Neuronal stem cell (in vitro differentiated cells): Measurements from ENCODE around the gene SLC19A1.
A peak's percentile ranks its signal among the peaks of the same experiment; 100 is the strongest.

Experiments
- DNase-seq: peaks from one replicate; pipeline ENCODE4 v3.0.0-alpha.2; 2013; ENCODE audit warnings: low spot score
- H2AFZ ChIP-seq: one replicate; pipeline ENCODE4 v1.6.1; 2013; ENCODE audit warnings: mild to moderate bottlenecking, low read length, inconsistent platforms
- H2AK5ac ChIP-seq: 2 replicates; pipeline ENCODE4 v1.6.1; 2013; ENCODE audit warnings: low read depth, mild to moderate bottlenecking, inconsistent platforms, low read length, moderate library complexity, mixed read lengths
- H2BK120ac ChIP-seq: 2 replicates; pipeline ENCODE4 v1.6.1; 2013; ENCODE audit warnings: low read depth, mild to moderate bottlenecking, inconsistent platforms, low read length, moderate library complexity, mixed read lengths
- H2BK12ac ChIP-seq: one replicate; pipeline ENCODE4 v1.6.1; 2013; ENCODE audit warnings: low read length, inconsistent platforms
- H2BK15ac ChIP-seq: 2 replicates; pipeline ENCODE4 v1.6.1; 2013; ENCODE audit warnings: mild to moderate bottlenecking, low read length, inconsistent platforms, mixed read lengths
- H2BK5ac ChIP-seq: one replicate; pipeline ENCODE4 v1.6.1; 2013; ENCODE audit warnings: inconsistent platforms, mild to moderate bottlenecking, low read length, moderate library complexity
- H3K14ac ChIP-seq: one replicate; pipeline ENCODE4 v1.6.1; 2013; ENCODE audit warnings: low read length, inconsistent platforms
- H3K18ac ChIP-seq: 2 replicates; pipeline ENCODE4 v1.6.1; 2013; ENCODE audit warnings: low read length, inconsistent platforms
- H3K23ac ChIP-seq: 2 replicates; pipeline ENCODE4 v1.6.1; 2013; ENCODE audit warnings: low read depth, mild to moderate bottlenecking, mixed read lengths, low read length, inconsistent platforms; ENCODE audit not compliant: poor library complexity
- H3K27ac ChIP-seq: replicated peaks from 3 replicates; pipeline ENCODE4 v1.5.1; 2013; ENCODE audit warnings: low read length, inconsistent platforms
- H3K27me3 ChIP-seq, 3 experiments: 2 replicates each; pipeline ENCODE4 v1.6.1; 2013; ENCODE audit warnings: low read length in 3 of 3, mild to moderate bottlenecking in 2 of 3, inconsistent platforms in 1 of 3, low read depth in 1 of 3, mixed read lengths in 1 of 3, moderate library complexity in 1 of 3; ENCODE audit not compliant: control insufficient read depth in 3 of 3, insufficient read depth in 3 of 3
- H3K36me3 ChIP-seq, 2 donors: replicated peaks in 1 of 2; 2 replicates each; pipeline ENCODE4 v1.6.1; 2013; ENCODE audit warnings: low read length in 2 of 2; ENCODE audit not compliant: control insufficient read depth in 2 of 2, insufficient read depth in 2 of 2
- H3K4ac ChIP-seq: 2 replicates; pipeline ENCODE4 v1.6.1; 2013; ENCODE audit warnings: inconsistent platforms, mild to moderate bottlenecking, low read length, moderate library complexity
- H3K4me1 ChIP-seq, 2 donors: 1 replicate in 1 of 2; 2 replicates in 1 of 2; pipeline ENCODE4 v1.6.1; 2013; ENCODE audit warnings: low read length in 2 of 2, low read depth in 1 of 2; ENCODE audit not compliant: control insufficient read depth in 2 of 2, insufficient read depth in 1 of 2
- H3K4me2 ChIP-seq: one replicate; pipeline ENCODE4 v1.6.1; 2013; ENCODE audit warnings: mild to moderate bottlenecking, low read length, inconsistent platforms; ENCODE audit not compliant: insufficient read depth, poor library complexity, severe bottlenecking
- H3K4me3 ChIP-seq, 2 donors: 2 replicates each; pipeline ENCODE4 v1.5.1; 2013; ENCODE audit warnings: low read length in 2 of 2, mild to moderate bottlenecking in 2 of 2, inconsistent platforms in 1 of 2, moderate library complexity in 1 of 2
- H3K79me1 ChIP-seq: one replicate; pipeline ENCODE4 v1.6.1; 2013; ENCODE audit warnings: low read depth, mild to moderate bottlenecking, inconsistent platforms, low read length, moderate library complexity
- H3K9ac ChIP-seq: one replicate; pipeline ENCODE4 v1.6.1; 2013; ENCODE audit warnings: mild to moderate bottlenecking, low read depth, low read length, inconsistent platforms; ENCODE audit not compliant: poor library complexity
- H3K9me3 ChIP-seq, 2 donors: replicated peaks in 1 of 2; 2 replicates each; pipeline versions ENCODE3 to v1.6.1; 2013; ENCODE audit warnings: low read length in 2 of 2, mild to moderate bottlenecking in 2 of 2, inconsistent platforms in 1 of 2, low read depth in 1 of 2, mixed read lengths in 1 of 2, moderate library complexity in 1 of 2; ENCODE audit not compliant: control insufficient read depth in 2 of 2, insufficient read depth in 1 of 2
- H4K8ac ChIP-seq: one replicate; pipeline ENCODE4 v1.6.1; 2013; ENCODE audit warnings: low read depth, mild to moderate bottlenecking, inconsistent platforms, low read length, moderate library complexity
- H4K91ac ChIP-seq: one replicate; pipeline ENCODE4 v1.6.1; 2013; ENCODE audit warnings: low read length, low read depth, mild to moderate bottlenecking, inconsistent platforms; ENCODE audit not compliant: poor library complexity
- WGBS, 2 donors: extraction: QIAGEN DNeasy Blood & Tissue Kit; methylation state at CpG; one replicate each; pipeline ENCODE4 v1.1.7; 2013; ENCODE audit warnings: missing lambda C conversion rate in 2 of 2, mixed read lengths in 1 of 2; ENCODE audit not compliant: insufficient read length in 2 of 2, insufficient replicate concordance in 1 of 2; ENCODE audit errors: extremely low coverage in 2 of 2; 5-methylcytosine and 5-hydroxymethylcytosine counted together

SLC19A1 gene

GRCh38 chr21:45581322-45581712 lies 39.1 kb upstream of the SLC19A1 start:
- H3K27ac ChIP-seq: no peak overlapping the region
- H2AFZ ChIP-seq: no peak overlapping the region
- no peak overlapping the region for H3K4me2 ChIP-seq
- no peak overlapping the region for H3K23ac ChIP-seq
- H2BK15ac ChIP-seq: no peak overlapping the region
- H3K4ac ChIP-seq: no peak overlapping the region
- no peak overlapping the region for H4K91ac ChIP-seq
- no peak overlapping the region for H3K18ac ChIP-seq
- H3K27me3 ChIP-seq: peaks cover 0 to 9% (median 0%) of the 10 kb centered on the region in 3 experiments
- H3K36me3 ChIP-seq: no peaks in the 10 kb centered on the region
- no peak overlapping the region for H3K14ac ChIP-seq
- WGBS, 2 donors: no CpG with 5 or more reads among the region's 13 CpGs
- H2BK5ac ChIP-seq: no peak overlapping the region
- H3K9me3 ChIP-seq: peaks cover 11 to 13% of the 10 kb centered on the region in 2 donors
- no peak overlapping the region for H2BK120ac ChIP-seq
- H3K4me3 ChIP-seq: no peak overlapping the region
- no peak overlapping the region for H2BK12ac ChIP-seq
- no peak overlapping the region for H2AK5ac ChIP-seq
- H3K4me1 ChIP-seq: no peaks in the 10 kb centered on the region
- H4K8ac ChIP-seq: no peak overlapping the region
- H3K79me1 ChIP-seq: no peaks in the 10 kb centered on the region
- DNase-seq: no peak
- H3K9ac ChIP-seq: no peak overlapping the region

GRCh38 chr21:45580576-45581321 lies 38.5 kb upstream of the SLC19A1 start:
- Histone ChIP-seq H2AK5ac (peak overlapping the region; percentile 65), H3K79me1 (no peaks in the 10 kb centered on the region), H4K91ac (no peak overlapping the region), H2AFZ (no peak overlapping the region), H3K9ac (no peak overlapping the region), H3K23ac (peak overlapping the region; percentile 47), H3K9me3 (peaks cover 6 to 8% of the 10 kb centered on the region in 2 donors), H2BK15ac (no peak overlapping the region), H3K4me2 (no peak overlapping the region), H2BK12ac (no peak overlapping the region), H3K27me3 (peaks cover 0 to 14% (median 0%) of the 10 kb centered on the region in 3 experiments), H3K4me3 (no peak overlapping the region), H3K27ac (no peak overlapping the region), H3K18ac (peak overlapping the region; percentile 78), H4K8ac (no peak overlapping the region), H2BK5ac (peak overlapping the region; percentile 16), H3K4me1 (no peaks in the 10 kb centered on the region), H3K4ac (no peak overlapping the region), H3K14ac (no peak overlapping the region), H3K36me3 (no peaks in the 10 kb centered on the region), H2BK120ac (no peak overlapping the region)
- DNase-seq: no peak
- WGBS, 2 donors: no CpG with 5 or more reads among the region's 33 CpGs

DNA sequence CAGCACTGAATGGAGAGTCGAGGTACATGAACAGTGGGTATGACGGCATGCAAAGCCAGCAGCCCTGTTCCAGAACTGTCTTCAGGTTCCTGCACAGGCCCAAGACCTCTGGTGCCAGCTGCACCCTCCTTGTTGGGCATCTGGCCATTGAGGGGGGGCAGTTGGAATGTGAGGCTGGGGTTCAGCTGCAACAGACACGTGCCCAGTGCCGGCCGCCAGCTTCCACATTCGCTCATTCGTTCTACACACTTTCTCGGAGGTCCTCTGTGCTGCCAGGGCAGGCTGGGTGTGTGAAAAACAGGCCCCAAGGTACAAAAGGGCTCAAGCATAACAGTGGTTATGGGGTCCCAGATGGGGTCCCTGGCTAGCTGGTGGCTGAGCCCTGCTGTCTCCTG lies 37.9 kb upstream of the SLC19A1 start:
- no peak overlapping the region for H3K9ac ChIP-seq
- no peak overlapping the region for H3K4me2 ChIP-seq
- H2BK12ac ChIP-seq: no peak overlapping the region
- H3K4me3 ChIP-seq: no peak overlapping the region
- no peak overlapping the region for H4K91ac ChIP-seq
- peak overlapping the region; percentile 80 for H2BK15ac ChIP-seq
- no peaks in the 10 kb centered on the region for H3K36me3 ChIP-seq
- no peak overlapping the region for H3K4ac ChIP-seq
- peak overlapping the region; percentile 65 for H2AK5ac ChIP-seq
- peak overlapping the region; percentile 66 for H3K18ac ChIP-seq
- no peak overlapping the region for H3K14ac ChIP-seq
- no CpG with 5 or more reads among the region's 8 CpGs for WGBS, 2 donors
- peaks cover 6 to 8% of the 10 kb centered on the region in 2 donors for H3K9me3 ChIP-seq
- H3K4me1 ChIP-seq: no peaks in the 10 kb centered on the region
- peak overlapping the region; percentile 49 for H3K23ac ChIP-seq
- no peak overlapping the region for H2AFZ ChIP-seq
- H2BK120ac ChIP-seq: no peak overlapping the region
- no peak overlapping the region for H3K27ac ChIP-seq
- peaks cover 0 to 17% (median 0%) of the 10 kb centered on the region in 3 experiments for H3K27me3 ChIP-seq
- H3K79me1 ChIP-seq: no peaks in the 10 kb centered on the region
- peak overlapping the region; percentile 16 for H2BK5ac ChIP-seq
- no peak for DNase-seq
- no peak overlapping the region for H4K8ac ChIP-seq

- Histone ChIP-seq H3K23ac (peak overlapping the region; percentile 49), H2AFZ (no peak overlapping the region), H3K4ac (no peak overlapping the region), H3K79me1 (no peaks in the 10 kb centered on the region), H3K4me3 (no peak overlapping the region), H2AK5ac (no peak overlapping the region), H3K9me3 (peaks cover 4 to 6% of the 10 kb centered on the region in 2 donors), H3K27ac (no peak overlapping the region), H3K4me2 (no peak overlapping the region), H2BK12ac (peak overlapping the region; percentile 19), H2BK120ac (no peak overlapping the region), H3K4me1 (peaks cover 1 to 4% of the 10 kb centered on the region in 2 donors), H2BK15ac (peak overlapping the region; percentile 80), H3K27me3 (peaks cover 0 to 19% (median 0%) of the 10 kb centered on the region in 3 experiments), H3K14ac (no peak overlapping the region), H4K8ac (no peak overlapping the region), H2BK5ac (peak overlapping the region; percentile 16), H3K36me3 (no peaks in the 10 kb centered on the region), H3K18ac (peak overlapping the region; percentile 66), H4K91ac (no peak overlapping the region), H3K9ac (peak overlapping the region; percentile 51)
- no CpG with 5 or more reads among the region's 29 CpGs for WGBS, 2 donors
- no peak for DNase-seq
Observed at GRCh38 chr21:45579383-45580180, 37.3 kb upstream of the SLC19A1 start.
